Vagina (tissue), 2 donors: ENCODE measurements around the gene TAF10. TPM values are rescaled to one million over a fixed set of nuclear protein-coding genes. Genes with fewer than 3 reads are reported as not detected.

Experiments used
- DNase-seq, 2 donors: peaks; one replicate each; pipeline ENCODE4 v3.0.0-alpha.2; 2017; ENCODE audit errors: extremely low spot score in 2 of 2
- H3K27ac ChIP-seq: fragments of 200-600 bp; sonication (generic); one replicate; pipeline ENCODE4 v1.5.1; 2019
- H3K27me3 ChIP-seq: fragments of 200-600 bp; sonication (generic); one replicate; pipeline ENCODE4 v1.5.1; 2019
- H3K36me3 ChIP-seq, 2 donors: fragments of 200-600 bp; sonication (generic); one replicate each; pipeline ENCODE4 v1.5.1; 2017 to 2019
- H3K4me1 ChIP-seq: fragments of 200-600 bp; sonication (generic); one replicate; pipeline ENCODE4 v1.5.1; 2019
- H3K4me3 ChIP-seq, 2 donors: fragments of 200-600 bp; sonication (generic); 1 replicate in 1 of 2; 2 replicates in 1 of 2; pipeline ENCODE4 v1.5.1; 2016 to 2019
- H3K9me3 ChIP-seq: fragments of 200-600 bp; sonication (generic); one replicate; pipeline ENCODE4 v1.5.1; 2019
- POLR2A ChIP-seq, 2 donors: fragments of 450-650 bp; IDR thresholded peaks; one replicate each; pipeline ENCODE4 v1.6.1; 2017; ENCODE audit warnings: antibody characterized with exemption in 2 of 2, mild to moderate bottlenecking in 2 of 2, moderate library complexity in 2 of 2
- POLR2AphosphoS5 ChIP-seq, 2 donors: sonication (generic); formaldehyde crosslinking; IDR thresholded peaks; one replicate each; pipeline ENCODE4 v1.9.0; 2017; ENCODE audit warnings: antibody characterized with exemption in 2 of 2, mild to moderate bottlenecking in 2 of 2, low read depth in 1 of 2; ENCODE audit not compliant: insufficient read depth in 1 of 2
- intact Hi-C: fragments of 100-400 bp; cut with DNase I; formaldehyde crosslinking; loops from one replicate; pipeline ENCODE4 v1.15.1; 2023
- total RNA-seq: library from RNA; depleted of rRNA; stranded (reverse); fragments of >200 nt; gene quantifications from one replicate; pipeline ENCODE4 v1.2.3, GENCODE V29; 2016
- TF ChIP-seq, protein P1 (sequence below), 3 experiments: fragments of 450-650 bp in 2 of 3; fragments of 200-600 bp in 1 of 3; sonication (generic) in 1 of 3; IDR thresholded peaks; one replicate each; pipeline ENCODE4 v1.5.1; 2017 to 2019; ENCODE audit warnings: antibody characterized with exemption in 3 of 3, mild to moderate bottlenecking in 2 of 3, moderate library complexity in 2 of 3

Gene TAF10
- total RNA-seq, 1 donor from 2014 or later: 48.1 TPM

DNA sequence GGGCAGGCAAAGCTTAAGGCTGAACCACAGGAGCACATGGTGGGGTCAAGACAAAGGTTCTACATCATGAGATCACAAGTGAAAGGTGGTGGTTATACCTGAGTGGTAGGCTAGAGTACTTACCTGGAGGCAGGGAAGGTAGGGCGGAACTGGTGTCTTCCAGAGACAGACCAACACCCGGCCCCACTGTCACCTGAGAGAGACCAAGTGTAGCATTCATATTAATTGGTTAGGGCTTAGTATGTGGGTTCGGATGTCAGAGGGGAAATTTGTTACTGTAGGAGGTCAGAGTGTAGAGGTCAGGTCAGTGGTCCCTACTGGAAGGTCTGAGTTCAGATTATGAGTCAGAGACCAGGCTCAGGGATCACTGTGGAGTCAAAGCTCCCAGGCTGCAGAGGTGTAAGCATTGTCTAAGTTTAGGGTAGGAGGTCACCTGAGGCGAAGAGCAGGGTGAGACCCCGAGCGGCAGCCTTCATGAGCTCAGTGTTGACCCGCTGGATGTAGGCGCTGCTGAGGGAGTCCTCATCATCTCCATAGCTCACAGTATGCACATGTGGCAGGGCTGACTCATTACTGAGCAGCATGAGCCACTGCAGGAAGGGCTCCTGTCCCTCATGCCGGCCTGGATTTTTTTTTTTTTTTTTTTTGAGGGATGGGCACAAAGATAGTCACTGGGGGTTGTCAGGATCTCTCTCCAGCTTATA, 4.0 kb upstream of the TAF10 start:
- Histone ChIP-seq H3K27ac (no peak overlapping the region), H3K4me3 (no peak overlapping the region), H3K36me3 (peaks cover 0 to 6% of the 10 kb centered on the region in 2 donors), H3K27me3 (no peaks in the 10 kb centered on the region), H3K9me3 (no peaks in the 10 kb centered on the region), H3K4me1 (peaks cover 32% of the 10 kb centered on the region)
- DNase-seq: no peak
- TF ChIP-seq, protein P1, sequence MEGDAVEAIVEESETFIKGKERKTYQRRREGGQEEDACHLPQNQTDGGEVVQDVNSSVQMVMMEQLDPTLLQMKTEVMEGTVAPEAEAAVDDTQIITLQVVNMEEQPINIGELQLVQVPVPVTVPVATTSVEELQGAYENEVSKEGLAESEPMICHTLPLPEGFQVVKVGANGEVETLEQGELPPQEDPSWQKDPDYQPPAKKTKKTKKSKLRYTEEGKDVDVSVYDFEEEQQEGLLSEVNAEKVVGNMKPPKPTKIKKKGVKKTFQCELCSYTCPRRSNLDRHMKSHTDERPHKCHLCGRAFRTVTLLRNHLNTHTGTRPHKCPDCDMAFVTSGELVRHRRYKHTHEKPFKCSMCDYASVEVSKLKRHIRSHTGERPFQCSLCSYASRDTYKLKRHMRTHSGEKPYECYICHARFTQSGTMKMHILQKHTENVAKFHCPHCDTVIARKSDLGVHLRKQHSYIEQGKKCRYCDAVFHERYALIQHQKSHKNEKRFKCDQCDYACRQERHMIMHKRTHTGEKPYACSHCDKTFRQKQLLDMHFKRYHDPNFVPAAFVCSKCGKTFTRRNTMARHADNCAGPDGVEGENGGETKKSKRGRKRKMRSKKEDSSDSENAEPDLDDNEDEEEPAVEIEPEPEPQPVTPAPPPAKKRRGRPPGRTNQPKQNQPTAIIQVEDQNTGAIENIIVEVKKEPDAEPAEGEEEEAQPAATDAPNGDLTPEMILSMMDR (IDR thresholded peaks at IDR 0.05): no peak
- no peak for TF ChIP-seq POLR2AphosphoS5 (IDR thresholded peaks at IDR 0.05; ENCODE audit: insufficient read depth in 1 of 2, low read depth in 1 of 2)
- TF ChIP-seq POLR2A (IDR thresholded peaks at IDR 0.05): no peak
- intact Hi-C loops: no loop called here

DNA sequence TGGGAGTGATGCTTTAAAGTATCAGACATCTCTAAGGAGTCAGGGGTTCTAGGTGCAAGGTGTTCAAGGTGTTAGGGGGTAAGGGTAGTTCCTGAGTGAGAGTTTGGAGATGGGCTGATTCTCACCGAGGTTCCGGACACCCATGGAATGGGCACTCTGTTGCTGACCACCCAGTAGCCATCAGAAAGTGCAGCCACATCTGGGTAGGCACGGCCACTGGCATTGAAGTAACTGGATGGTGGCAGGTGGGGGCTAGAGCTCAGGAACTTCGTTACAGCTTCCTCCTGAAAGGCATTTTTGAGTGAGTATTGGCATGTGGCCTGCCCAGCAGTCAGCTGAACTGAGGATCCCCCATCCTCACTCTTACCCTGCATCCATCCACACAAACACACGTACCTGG, 3.0 kb upstream of the TAF10 start:
- Histone ChIP-seq H3K27me3 (no peaks in the 10 kb centered on the region), H3K4me3 (no peak overlapping the region), H3K9me3 (no peaks in the 10 kb centered on the region), H3K4me1 (peaks cover 40% of the 10 kb centered on the region), H3K36me3 (peaks cover 0 to 13% of the 10 kb centered on the region in 2 donors), H3K27ac (no peak overlapping the region)
- no peak for DNase-seq
- intact Hi-C loops: no loop called here
- TF ChIP-seq POLR2AphosphoS5 (IDR thresholded peaks at IDR 0.05; ENCODE audit: insufficient read depth in 1 of 2, low read depth in 1 of 2) (no peak), POLR2A (IDR thresholded peaks at IDR 0.05) (no peak)
- TF ChIP-seq, protein P1 (IDR thresholded peaks at IDR 0.05): no peak

GRCh38 chr11:6614446-6614845, 2.4 kb upstream of the TAF10 start:
- TF ChIP-seq POLR2A (IDR thresholded peaks at IDR 0.05) (no peak), POLR2AphosphoS5 (IDR thresholded peaks at IDR 0.05; ENCODE audit: insufficient read depth in 1 of 2, low read depth in 1 of 2) (no peak)
- TF ChIP-seq, protein P1 (IDR thresholded peaks at IDR 0.05): no peak

DNA sequence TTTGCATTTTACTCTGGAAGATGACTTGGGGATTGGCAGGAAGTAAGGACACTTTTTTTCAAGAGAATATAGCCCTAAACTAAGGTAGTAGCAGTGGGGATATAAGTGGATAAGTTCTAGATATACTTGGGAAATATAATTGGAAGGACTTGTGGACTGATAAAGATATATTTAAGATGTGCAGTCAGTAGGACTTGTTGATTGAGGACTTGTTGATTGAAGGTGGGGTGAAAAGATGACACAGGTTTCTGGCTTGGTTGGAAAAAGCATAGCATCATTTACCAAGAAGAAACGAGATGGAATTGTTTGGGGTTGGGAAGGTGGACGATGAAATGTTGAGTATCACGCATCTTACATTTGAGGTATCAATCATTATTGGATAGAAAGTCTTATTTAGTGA, 1.5 kb upstream of the TAF10 start:
- intact Hi-C loops: no loop called here
- H3K36me3 ChIP-seq: peaks cover 0 to 29% of the 10 kb centered on the region in 2 donors
- H3K27me3 ChIP-seq: no peaks in the 10 kb centered on the region
- DNase-seq: no peak
- H3K4me3 ChIP-seq: peak overlapping the region in 1 of 2 donors; percentile 86
- TF ChIP-seq POLR2AphosphoS5 (IDR thresholded peaks at IDR 0.05; ENCODE audit: insufficient read depth in 1 of 2, low read depth in 1 of 2) (no peak), POLR2A (IDR thresholded peaks at IDR 0.05) (no peak)
- TF ChIP-seq, protein P1 (IDR thresholded peaks at IDR 0.05): no peak
- peaks cover 35% of the 10 kb centered on the region for H3K4me1 ChIP-seq
- no peaks in the 10 kb centered on the region for H3K9me3 ChIP-seq
- peak overlapping the region; percentile 95 for H3K27ac ChIP-seq

More at GRCh38 chr11:6614446-6614845, 2.4 kb upstream of the TAF10 start:
- peaks cover 0 to 19% of the 10 kb centered on the region in 2 donors for H3K36me3 ChIP-seq
- no peaks in the 10 kb centered on the region for H3K27me3 ChIP-seq
- peaks cover 35% of the 10 kb centered on the region for H3K4me1 ChIP-seq
- intact Hi-C loops: no loop called here
- no peak overlapping the region for H3K4me3 ChIP-seq
- H3K9me3 ChIP-seq: no peaks in the 10 kb centered on the region
- DNase-seq: no peak
- H3K27ac ChIP-seq: no peak overlapping the region

DNA sequence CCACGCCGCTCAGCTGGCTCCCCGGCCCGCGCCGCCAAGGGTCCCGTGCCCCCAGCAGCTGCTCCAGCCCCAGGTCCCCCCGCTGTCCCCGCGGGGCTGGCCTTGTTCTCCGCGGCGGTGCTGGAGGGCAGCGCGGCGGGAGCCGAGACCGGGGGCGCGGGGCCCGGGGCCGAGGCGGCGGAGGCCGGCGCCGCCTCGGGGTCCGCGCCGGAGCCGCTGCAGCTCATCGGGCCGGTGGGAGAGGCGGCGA, 128 bp downstream of the TAF10 start:
- Histone ChIP-seq H3K27ac (peak overlapping the region; percentile 95), H3K27me3 (no peaks in the 10 kb centered on the region), H3K4me1 (peaks cover 35% of the 10 kb centered on the region), H3K36me3 (peaks cover 0 to 37% of the 10 kb centered on the region in 2 donors), H3K9me3 (no peaks in the 10 kb centered on the region), H3K4me3 (peak overlapping the region; percentile 82 to 86)
- TF ChIP-seq, protein P1 (IDR thresholded peaks at IDR 0.05): no peak
- TF ChIP-seq POLR2AphosphoS5 (IDR thresholded peaks at IDR 0.05; ENCODE audit: insufficient read depth in 1 of 2, low read depth in 1 of 2) (no peak), POLR2A (IDR thresholded peaks at IDR 0.05) (no peak)
- intact Hi-C loops: no loop called here
- DNase-seq: no peak
